ENCODE results near the gene MYH9. TPM values are rescaled to one million over a fixed set of nuclear protein-coding genes. Genes with fewer than 3 reads are reported as not detected.
A peak's percentile ranks its signal among the peaks of the same experiment; 100 is the strongest.

The MYH9 gene
- total RNA-seq, 1 donor from 2014 or later, result 1,853 TPM

- Mint-ChIP-seq H3K27ac (ENCODE audit: unreplicated experiment) (peak overlapping the region; percentile 96), H3K9me3 (ENCODE audit: low read depth) (no peaks in the 10 kb centered on the region), H3K27me3 (ENCODE audit: low read depth) (no peaks in the 10 kb centered on the region), H3K4me1 (ENCODE audit: low read depth) (peaks cover 91% of the 10 kb centered on the region), H3K4me3 (ENCODE audit: unreplicated experiment) (peak overlapping the region; percentile 31), H3K36me3 (ENCODE audit: low read depth) (peaks cover 11% of the 10 kb centered on the region)
- TF ChIP-seq, protein P1, sequence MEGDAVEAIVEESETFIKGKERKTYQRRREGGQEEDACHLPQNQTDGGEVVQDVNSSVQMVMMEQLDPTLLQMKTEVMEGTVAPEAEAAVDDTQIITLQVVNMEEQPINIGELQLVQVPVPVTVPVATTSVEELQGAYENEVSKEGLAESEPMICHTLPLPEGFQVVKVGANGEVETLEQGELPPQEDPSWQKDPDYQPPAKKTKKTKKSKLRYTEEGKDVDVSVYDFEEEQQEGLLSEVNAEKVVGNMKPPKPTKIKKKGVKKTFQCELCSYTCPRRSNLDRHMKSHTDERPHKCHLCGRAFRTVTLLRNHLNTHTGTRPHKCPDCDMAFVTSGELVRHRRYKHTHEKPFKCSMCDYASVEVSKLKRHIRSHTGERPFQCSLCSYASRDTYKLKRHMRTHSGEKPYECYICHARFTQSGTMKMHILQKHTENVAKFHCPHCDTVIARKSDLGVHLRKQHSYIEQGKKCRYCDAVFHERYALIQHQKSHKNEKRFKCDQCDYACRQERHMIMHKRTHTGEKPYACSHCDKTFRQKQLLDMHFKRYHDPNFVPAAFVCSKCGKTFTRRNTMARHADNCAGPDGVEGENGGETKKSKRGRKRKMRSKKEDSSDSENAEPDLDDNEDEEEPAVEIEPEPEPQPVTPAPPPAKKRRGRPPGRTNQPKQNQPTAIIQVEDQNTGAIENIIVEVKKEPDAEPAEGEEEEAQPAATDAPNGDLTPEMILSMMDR (IDR thresholded peaks at IDR 0.05), result no peak
- no peak for DNase-seq (ENCODE audit: low spot score)
Observed at GRCh38 chr22:36371920-36372319, 15.8 kb downstream of the MYH9 start.

DNA sequence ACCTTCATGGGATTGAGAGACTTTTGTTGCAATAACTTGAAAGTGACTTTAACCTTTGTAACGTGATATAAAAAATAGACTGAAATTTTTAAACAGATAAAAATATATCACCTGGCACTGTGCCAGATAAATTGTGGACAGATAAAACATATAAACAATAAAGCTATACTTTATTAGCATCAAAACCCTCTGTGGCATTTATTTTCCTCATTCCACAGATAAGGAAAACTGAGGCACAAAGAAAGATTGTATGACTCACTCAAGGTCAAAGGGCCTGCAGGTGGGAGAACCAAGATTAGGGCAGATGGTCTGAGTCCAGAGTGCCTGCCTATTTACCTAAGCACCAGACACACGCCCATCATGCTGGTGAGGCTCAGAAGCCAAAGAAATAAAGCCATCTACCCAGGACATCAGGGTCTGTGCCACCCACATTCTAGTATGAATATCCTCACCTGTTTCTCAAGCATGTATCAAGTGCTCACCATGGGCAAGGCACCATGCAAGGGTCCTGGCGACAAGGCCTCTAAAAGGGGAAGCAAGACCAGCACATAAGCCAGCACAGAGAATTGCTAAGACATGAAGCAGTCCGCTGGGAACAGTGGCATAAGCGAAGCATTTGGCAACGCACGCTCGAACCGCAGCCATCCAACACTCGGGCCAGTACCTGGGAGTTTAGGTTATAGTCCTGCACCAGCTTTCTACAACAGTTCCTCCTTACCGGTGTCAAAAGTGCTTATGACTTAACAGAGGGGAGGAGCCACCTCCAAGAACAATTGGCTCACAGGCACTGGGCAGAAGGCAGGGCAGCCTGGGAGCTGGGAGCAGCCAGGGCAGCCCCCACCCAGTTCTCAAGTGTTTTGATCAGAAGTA, 17.6 kb downstream of the MYH9 start:
- peak overlapping the region; percentile 64 for H3K4me3 Mint-ChIP-seq (ENCODE audit: unreplicated experiment)
- peaks cover 96% of the 10 kb centered on the region for H3K4me1 Mint-ChIP-seq (ENCODE audit: low read depth)
- peak overlapping the region; percentile 96 for H3K27ac Mint-ChIP-seq (ENCODE audit: unreplicated experiment)
- no peaks in the 10 kb centered on the region for H3K9me3 Mint-ChIP-seq (ENCODE audit: low read depth)
- H3K36me3 Mint-ChIP-seq (ENCODE audit: low read depth), result peaks cover 10% of the 10 kb centered on the region
- TF ChIP-seq, protein P1 (IDR thresholded peaks at IDR 0.05), result no peak
- no peaks in the 10 kb centered on the region for H3K27me3 Mint-ChIP-seq (ENCODE audit: low read depth)
- DNase-seq (ENCODE audit: low spot score), result no peak

- Mint-ChIP-seq H3K27me3 (ENCODE audit: low read depth) (no peaks in the 10 kb centered on the region), H3K27ac (ENCODE audit: unreplicated experiment) (peak overlapping the region; percentile 96), H3K4me3 (ENCODE audit: unreplicated experiment) (peak overlapping the region; percentile 64), H3K9me3 (ENCODE audit: low read depth) (no peaks in the 10 kb centered on the region), H3K4me1 (ENCODE audit: low read depth) (peaks cover 97% of the 10 kb centered on the region), H3K36me3 (ENCODE audit: low read depth) (peaks cover 14% of the 10 kb centered on the region)
- no peak for DNase-seq (ENCODE audit: low spot score)
- TF ChIP-seq, protein P1 (IDR thresholded peaks at IDR 0.05), result no peak
Observed at GRCh38 chr22:36369004-36369921, 18.5 kb downstream of the MYH9 start.

- peak overlapping the region; percentile 96 for H3K27ac Mint-ChIP-seq (ENCODE audit: unreplicated experiment)
- TF ChIP-seq, protein P1 (IDR thresholded peaks at IDR 0.05), result peak; percentile 33
- H3K4me1 Mint-ChIP-seq (ENCODE audit: low read depth), result peaks cover 100% of the 10 kb centered on the region
- no peak for DNase-seq (ENCODE audit: low spot score)
- no peaks in the 10 kb centered on the region for H3K9me3 Mint-ChIP-seq (ENCODE audit: low read depth)
- H3K36me3 Mint-ChIP-seq (ENCODE audit: low read depth), result peaks cover 14% of the 10 kb centered on the region
- H3K27me3 Mint-ChIP-seq (ENCODE audit: low read depth), result no peaks in the 10 kb centered on the region
- H3K4me3 Mint-ChIP-seq (ENCODE audit: unreplicated experiment), result peak overlapping the region; percentile 64
Observed at GRCh38 chr22:36368359-36368983, 19.3 kb downstream of the MYH9 start.

GRCh38 chr22:36367479-36367878, 20.3 kb downstream of the MYH9 start:
- no peaks in the 10 kb centered on the region for H3K27me3 Mint-ChIP-seq (ENCODE audit: low read depth)
- no peaks in the 10 kb centered on the region for H3K9me3 Mint-ChIP-seq (ENCODE audit: low read depth)
- H3K36me3 Mint-ChIP-seq (ENCODE audit: low read depth), result peaks cover 14% of the 10 kb centered on the region
- peak overlapping the region; percentile 96 for H3K27ac Mint-ChIP-seq (ENCODE audit: unreplicated experiment)
- peak overlapping the region; percentile 21 for H3K4me3 Mint-ChIP-seq (ENCODE audit: unreplicated experiment)
- DNase-seq (ENCODE audit: low spot score), result no peak
- TF ChIP-seq, protein P1 (IDR thresholded peaks at IDR 0.05), result no peak
- H3K4me1 Mint-ChIP-seq (ENCODE audit: low read depth), result peaks cover 100% of the 10 kb centered on the region
